LHCN-M2 (cell line): ENCODE data around the gene KCNMA1. TPM values are rescaled to one million over a fixed set of nuclear protein-coding genes. Genes with fewer than 3 reads are reported as not detected.

Source experiments
- DNase-seq: peaks from one replicate; pipeline ENCODE4 v3.0.0-alpha.2; 2012; ENCODE audit warnings: low read depth
- total RNA-seq: library from RNA; depleted of rRNA; stranded (reverse); fragments of >200 nt; gene quantifications from 2 replicates; pipeline ENCODE4 v1.2.3, GENCODE V29; 2014

The KCNMA1 gene
- total RNA-seq, 1 experiment from 2014 or later: 28.6 TPM

DNA sequence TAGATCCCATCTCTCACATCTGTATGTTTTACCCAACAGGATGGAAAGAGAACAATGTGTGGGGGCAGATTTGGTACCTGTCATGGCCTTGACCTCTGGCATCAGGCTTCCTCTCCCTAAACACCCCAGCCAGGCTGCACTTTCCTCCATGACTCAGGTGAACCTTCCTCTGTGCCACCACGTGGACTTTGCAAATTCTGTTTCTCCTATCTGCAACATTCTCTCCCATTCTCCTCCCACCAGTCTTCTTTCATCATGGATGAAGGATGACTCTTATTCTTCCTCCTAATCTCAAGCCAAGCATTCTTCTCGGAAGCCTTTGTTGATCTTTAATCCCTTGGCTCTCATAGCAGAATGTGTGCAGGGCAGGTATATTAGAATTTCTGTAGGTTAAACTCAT lies 355.4 kb downstream of the KCNMA1 start:
- DNase-seq: no peak

DNA sequence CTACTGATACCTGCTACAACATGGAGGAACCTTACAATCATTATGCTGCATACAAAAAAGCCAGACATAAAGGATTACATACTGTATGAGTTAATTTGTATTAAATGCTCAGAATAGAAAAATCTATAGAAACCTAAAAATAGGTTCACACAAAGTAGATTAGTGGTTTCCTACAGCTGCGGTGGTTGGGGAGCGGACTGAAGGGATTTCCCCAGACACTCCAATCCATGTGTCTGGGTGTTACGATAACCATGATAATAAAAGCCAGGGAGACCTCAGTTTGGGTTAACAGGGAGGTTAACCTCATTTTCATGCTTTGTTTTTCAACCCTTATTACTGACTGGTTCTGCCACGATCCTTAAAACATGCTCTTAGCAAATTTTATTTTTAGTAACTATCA lies 355.9 kb downstream of the KCNMA1 start:
- no peak for DNase-seq

DNA sequence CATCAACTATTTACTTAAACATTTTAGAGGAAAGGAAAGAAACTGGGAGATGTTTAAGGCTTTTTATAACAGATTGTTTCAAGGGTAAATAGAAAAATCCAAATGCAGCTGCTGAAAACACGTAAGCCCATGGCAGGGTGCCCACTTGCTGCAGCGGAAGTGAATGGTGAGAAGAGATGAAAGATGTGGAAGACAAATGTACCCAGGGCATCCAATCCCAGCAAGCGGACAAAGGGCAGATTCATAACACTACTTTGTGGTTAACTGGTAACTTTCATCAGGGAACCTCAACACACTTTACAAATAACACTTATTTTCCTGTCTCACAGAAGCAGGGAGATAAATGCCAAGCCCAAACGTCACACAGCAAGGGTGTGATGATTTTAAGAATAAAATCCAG lies 358.4 kb downstream of the KCNMA1 start:
- DNase-seq: peak; percentile 94

DNA sequence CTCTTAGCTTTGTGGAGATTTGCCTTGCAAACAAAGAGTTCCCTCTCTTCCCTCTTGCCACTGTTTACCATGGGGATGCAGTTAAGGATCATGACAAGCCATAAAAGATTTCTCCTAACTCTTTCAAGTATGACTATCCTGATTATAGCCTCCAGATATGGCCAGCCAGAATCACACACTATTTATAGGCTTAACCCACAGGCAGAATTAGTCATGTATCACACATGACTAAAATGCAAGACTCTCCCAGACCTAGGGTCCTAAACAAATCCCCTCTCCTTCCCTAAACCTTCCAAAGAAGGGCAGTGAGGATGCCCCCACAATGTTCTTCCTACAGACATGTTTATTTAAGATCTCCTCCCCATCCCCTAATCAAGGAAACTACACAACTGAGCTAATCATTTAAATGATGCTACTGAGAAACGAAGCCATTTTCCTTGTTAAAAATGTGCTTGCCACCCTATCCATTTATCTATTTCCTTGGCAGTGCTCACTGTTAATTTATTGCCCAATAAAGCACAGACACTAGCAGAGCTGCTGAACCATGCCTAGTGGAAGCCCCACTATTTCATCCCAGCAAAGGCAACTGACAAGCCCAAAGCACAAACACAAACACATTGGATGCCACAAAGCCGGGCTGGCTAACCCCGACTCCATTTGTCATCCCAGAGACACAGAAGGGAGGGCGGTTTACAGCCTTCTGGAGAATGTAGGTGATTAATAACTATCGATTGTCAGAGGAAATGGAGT lies 363.4 kb downstream of the KCNMA1 start:
- no peak for DNase-seq

DNA sequence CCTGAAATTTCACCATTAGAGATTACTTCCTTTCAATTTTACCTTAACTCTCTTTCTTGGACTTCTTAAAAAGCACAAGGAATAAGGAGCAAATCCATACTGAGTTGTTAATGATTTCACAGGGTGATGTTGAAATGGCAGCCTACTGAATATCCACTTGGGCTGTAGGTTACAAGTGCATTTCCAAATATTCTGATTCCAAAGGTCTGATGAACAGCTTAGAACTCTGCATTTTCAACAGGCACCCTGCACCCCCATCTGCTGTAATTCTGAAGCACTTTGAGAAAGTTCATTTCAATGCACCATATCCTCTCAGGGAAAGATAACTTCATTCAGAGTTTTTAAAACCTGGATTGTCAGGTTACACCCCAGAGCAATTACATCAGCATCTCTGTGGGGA lies 368.4 kb downstream of the KCNMA1 start:
- DNase-seq: no peak

DNA sequence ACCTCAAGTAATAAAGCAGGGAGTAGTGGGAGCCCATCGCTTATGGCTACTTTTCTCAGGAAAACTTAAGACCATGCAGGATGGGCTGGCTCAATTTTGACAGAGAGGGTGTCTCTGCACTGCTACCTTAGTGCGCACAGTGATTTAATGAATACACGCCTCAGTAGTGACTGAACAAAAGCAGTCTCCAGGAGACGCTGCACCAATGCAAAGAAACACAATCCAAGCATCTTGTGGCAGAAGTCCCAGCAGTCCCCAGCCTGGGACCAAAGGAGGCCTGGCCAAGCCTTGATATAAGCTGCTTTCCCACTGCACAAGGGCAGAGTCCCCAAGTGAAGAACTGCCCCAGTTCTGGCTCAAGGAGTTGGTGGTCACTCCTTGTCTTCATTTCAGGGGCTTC lies 368.9 kb downstream of the KCNMA1 start:
- DNase-seq: no peak

DNA sequence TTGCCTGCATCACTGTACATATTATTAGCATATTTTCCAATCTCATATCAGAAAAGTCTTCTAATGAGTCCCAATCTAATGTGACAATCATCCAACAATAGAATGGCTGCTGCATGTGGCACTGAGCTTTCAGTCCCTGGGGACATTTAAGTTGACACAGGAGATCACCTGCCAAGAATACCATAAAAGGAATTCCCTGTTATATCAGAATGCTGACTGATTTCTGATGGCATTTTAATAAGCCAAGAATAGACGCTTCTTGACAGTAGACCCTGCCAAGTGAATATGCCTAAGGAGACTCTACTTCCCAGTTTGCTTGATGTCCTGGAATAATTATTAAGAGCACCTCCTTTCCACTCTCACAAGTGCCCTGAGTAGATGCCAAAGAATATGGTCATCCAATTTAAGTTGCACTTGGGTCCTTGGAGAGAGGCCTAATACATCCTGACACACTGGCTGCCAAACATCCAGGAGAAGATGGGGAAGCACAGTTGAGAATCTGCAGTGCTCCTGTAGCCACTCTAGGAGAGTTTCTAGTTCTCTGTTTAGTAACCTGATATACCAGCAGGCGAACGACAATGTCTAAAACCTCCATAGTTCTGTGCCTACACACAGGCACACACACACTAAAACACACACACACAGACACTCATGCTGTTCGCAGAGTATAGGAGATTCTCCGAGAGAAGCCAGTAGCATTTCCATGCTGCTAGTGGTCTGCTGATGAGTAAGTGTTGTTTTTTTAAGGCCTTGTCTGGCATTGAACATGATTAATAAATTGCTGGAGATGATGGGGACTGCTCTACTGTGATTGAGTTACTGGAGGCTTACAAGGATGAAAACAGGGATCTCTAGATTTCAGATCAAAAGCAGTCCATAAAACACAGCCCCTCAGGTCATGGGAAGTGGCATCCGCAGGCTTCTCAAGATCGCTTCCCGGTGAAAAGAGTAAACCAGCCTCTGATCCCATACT lies 369.6 kb downstream of the KCNMA1 start:
- DNase-seq: no peak

DNA sequence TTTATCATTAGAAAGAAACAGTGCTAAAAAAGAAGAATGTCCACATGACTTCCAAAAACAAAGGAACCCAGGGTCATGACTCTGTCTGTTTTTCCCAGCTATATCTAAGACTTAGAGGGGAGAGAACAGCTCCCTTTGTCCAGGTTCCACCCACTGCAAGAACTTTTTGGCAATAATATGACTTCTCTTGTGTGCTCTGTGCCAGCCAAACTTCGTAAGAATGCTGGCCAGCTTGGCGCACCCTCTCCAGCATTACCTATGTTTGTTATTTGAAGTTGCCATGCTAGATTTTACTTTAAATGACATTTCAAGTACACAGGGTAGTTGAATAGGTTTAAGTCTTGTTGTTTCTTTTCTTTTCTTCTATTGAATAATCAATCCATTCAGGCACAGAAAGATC lies 371.4 kb downstream of the KCNMA1 start:
- DNase-seq: no peak

DNA sequence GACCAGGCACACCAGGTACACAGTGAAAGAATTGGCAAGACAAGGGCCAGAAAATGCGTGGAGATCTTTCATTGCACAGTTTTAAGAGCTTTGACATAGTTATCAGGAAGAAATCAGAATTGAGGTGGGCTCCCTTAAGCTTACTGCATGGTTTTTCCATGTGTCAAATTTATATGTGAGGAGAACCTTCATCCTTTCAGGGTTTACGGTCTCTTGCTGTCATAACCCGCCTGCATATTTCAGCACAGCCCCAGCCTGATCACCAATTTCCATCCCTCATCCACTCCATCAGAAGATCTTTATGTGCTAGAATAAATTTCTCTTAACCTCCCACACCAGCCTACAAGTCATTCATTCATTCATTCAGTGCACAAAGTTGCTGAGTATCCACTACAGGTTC lies 373.1 kb downstream of the KCNMA1 start:
- DNase-seq: no peak

DNA sequence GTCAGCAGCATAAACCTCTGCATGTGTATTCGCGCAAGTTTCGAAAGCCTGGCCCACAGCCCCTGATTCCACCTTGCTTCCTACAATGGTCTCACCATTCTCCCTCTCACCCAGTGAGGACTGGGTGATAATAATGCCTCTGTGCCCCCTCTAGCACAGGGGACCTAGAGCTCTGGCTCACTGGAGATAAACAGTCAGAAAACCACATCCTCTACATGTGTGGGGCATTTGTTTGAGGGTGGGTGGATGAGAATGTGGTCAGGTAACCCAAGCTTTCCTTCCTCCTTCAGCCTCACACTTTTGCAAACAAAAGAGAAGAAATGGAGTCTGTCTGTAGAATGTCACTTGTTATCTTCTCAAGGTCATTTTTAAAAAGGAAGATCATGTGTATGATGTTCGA lies 373.5 kb downstream of the KCNMA1 start:
- no peak for DNase-seq

DNA sequence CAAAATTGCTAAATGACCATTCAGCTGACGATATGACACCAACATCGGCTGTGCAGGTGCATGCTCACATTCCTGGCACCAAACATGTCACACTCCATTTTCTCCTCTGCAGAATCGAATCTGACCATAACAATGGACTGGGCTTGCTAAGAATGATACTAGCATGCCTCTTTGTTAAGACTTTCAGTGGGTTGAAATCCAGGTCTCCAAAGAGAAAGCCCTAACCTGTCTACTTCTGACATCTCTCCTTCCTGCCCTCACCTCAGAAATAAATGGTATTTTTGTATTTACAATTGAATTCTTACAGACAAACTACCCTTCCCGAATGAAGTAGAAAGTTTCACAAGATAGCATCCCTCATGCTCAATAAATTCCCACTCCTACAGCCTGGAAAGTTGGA lies 373.9 kb downstream of the KCNMA1 start:
- DNase-seq: no peak

DNA sequence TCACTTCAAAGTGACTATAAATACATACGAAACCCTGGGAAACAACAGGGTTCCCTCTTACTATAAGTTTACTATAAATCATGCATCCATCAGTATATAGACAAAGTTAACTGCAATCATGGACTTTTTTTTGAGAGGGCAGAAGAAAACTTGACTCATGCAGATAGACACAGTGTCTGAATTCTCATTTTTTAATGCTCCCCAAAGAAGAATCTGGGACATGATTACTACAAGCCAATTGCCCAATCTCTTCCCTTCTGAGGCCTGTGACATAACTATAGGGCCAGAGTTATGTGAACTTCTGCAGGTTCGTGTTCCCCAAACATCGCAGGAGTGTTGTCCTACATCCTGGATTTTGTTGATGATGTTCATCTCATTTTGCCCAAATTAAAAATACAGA lies 376.5 kb downstream of the KCNMA1 start:
- DNase-seq: no peak

DNA sequence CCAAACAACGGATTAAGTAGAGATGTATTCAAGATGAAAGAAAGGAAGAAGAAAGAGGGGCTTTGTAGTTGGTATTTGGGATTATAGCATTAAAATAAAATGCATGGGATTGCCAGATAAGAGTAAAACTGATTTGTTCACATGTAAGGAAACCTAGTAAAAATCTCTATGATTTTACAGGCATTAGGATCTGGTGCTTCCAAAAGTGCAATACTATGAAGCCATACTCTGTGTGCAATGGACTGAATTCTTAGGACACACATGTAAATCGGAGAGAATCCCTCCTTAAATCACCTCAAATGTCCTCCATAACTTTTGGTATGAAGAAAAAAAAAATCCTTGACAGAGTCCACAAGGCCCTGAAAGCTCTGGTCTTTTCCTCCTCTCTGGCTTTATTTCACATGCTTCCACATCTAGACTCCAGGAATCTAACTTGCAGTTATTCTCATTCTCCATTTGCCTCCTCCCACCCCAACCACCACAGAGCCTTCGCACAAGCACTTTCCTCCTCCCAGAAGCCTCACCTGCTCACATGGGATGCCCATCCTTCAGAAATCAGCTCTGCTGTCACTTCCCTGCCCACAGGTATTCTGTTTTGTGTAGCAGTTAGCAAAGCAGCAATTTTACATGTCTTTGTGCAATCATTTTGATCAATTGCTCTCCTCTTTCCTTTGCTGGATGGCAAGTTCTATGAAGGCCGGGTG lies 378.3 kb downstream of the KCNMA1 start:
- no peak for DNase-seq

DNA sequence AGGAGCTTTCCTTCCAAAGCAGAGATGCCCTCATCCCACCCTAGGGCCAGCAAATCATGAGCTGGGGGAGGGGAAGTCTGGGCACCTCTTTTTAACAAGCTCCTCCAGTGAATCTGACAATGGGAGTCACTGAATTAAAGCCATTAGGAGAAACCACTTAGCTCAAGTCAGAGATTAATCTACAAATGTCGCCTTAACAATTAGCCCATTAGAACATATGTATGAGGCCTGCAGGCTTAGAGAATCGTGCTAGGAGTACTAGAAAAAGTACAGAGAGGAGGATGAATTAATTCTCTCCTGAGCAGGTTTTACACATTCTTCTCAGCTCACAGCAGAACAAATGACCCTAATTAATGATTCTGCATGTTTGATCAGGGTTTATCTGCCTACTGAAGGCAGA lies 381.3 kb downstream of the KCNMA1 start:
- no peak for DNase-seq

DNA sequence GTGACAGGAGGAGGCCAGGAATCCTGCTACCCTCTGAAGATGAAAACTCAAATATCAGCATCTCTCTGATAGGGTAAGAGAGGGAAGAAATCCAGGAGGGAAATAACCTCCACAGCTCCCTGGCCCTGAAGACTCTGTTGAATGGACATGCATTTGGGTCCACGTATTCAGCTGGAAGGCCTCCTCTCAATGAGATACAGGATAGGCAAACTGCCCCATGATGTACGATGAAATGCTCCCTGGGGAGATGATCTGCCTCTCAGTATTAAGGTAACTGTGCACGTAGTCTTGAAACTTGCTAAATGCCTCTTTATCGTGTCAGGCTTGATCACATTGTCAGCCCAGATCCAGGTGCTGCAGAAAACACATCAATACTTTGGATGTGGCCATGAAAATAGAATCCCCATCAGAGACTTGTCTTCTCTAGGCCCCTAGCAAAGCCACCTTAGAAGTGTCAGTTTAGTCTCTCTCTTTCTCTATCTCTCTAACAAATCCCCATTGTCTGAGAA lies 384.0 kb downstream of the KCNMA1 start:
- DNase-seq: no peak

DNA sequence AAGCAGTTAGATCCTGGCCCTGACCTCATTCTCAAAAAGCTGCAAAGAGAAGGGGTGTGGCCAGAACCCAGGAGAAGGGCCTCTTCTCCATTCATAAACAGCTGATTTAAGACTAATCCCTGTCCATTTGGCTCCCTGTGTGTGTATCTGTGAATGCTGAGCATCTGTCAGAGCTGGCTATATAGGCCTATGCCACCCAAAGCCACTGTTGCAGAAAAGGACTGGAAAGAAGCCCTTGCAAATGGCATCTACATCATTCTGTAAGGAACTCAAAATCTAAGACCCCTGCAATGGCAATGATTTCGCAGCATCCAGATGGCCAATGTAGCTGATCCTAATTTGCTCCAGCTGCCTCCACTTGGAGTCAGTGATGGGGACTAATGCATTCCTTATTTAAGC lies 384.5 kb downstream of the KCNMA1 start:
- DNase-seq: peak; percentile 45

DNA sequence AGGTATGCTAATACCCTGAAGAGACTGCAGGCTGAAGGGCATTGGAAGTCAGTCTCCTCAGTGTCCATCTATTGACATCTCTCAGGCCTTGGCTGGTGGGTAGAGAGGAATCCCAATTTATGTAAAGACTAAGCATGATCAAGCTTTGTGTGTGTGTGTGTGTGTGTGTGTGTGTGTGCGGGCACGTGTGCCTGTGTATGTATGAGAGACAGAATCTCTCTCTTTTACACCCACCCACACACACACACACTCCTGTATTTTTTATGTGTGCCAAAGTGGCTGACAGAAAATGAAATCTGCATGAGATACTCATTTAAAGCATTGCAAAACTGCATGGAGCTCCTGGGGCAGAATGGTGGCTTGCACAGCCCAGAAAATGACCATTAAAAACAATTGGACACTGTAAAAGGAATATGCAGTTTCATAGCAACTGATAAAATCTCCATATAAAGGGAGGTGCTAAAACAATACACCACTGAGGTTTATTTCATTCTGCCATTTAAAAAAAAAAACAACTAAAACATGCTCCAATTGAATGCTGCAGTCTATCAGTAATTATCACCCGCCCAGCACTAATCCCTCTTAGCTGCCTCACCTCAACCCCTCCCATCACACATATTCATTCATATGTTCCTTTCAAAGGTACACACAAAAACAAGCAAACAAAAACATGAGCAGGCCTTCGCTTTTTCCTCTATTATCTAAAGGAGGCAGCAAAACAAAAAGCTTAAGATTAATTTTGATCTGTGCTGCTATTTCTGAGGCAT lies 385.0 kb downstream of the KCNMA1 start:
- DNase-seq: no peak

DNA sequence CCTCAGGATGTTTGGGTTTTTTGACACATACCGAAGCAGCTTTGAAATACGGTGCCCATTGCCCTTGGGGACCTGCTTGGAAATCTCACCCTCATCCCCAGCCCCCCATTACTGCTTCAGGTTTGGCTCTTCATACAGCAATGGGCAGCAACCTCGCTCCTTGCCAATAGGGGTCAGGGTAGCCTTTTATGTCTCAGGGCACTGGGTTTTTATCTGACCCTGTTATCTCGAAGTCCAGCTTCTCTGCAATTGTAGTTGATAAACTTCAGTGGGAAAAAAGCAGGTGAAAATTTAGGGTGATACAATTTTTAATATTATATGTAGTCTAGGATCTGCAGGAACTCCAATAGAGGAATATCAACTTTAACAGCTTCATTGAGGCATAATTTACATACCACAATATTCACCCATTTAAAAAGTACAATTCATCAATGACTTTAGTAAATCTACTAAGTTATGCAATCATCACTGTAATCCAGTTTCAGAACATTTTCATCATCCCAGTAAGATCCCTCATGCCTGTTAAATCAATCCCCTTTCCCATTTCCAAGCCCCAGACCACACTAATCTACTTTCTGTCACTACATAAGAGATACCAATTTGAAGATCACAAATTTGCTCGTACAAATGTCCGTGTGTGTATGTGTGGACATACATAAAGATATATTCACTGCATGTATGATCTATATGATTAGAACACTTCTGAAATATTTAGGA lies 386.2 kb downstream of the KCNMA1 start:
- peak; percentile 53 for DNase-seq

DNA sequence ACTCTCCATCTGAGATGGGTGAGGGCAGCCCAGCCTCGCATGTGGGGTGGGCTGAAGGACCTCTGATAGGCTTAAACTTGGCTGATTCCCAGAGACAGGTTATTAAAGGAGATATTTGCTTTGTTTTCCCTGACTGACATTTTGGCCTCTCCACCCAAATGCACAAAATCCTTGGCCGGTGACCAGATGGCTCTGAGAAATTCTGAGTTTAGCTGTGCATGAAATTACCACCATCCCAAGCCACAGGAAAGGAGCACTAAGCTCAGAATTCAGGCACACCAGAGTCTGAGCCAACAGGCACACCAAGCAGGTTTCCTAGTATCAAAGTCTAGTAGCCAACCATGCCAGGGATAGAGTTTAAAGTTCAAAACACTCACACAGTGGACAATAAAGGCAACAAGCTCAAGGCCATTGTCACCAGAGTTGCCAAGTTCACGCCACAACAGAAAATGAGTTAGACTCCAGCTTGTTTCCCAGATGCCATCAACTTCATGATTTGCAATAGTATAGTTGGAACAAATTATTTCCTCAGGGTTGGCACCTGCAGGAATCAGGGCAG lies 387.6 kb downstream of the KCNMA1 start:
- no peak for DNase-seq

DNA sequence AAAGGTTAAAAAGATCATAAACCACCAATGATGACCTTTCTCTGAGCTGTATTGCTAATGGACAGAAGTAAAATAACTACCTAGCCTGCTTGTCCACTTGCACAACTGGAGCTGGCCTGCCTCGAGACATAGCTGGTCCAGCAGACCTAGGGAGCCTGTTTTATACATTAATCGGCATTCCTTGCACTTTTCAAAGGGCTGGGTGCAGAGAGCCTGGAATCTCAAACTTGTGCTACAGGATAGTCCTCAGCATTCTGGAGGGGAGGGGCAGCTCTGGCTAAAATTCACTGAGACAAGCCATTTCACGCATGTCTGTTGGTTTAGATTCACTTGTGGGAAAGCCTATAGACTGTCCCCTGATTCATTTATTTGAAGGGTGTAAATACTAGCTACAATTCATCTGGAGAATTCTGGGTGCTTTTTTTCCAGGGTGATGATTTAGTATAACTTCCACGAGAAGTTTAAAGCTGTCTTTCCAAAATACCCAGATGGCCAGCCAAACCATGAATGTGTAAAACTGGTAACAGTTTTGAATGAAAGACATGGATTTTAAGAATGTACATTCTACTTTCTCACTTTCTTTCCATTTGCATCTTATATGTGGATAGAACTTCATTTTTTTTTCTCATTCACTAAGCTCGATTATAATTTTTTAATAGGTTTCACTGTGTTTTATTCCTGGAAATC lies 389.4 kb downstream of the KCNMA1 start:
- DNase-seq: no peak
